Measurements from ENCODE around the gene MACC1. TPM values are rescaled to one million over a fixed set of nuclear protein-coding genes. Genes with fewer than 3 reads are reported as not detected.

Gene MACC1
- total and polyA plus RNA-seq, 9 of the 15 experiments (the other 6 are each of a cell fraction or from before 2014, with no cell fraction given), result 5.9 to 30.2 (median 10.4) TPM

DNA sequence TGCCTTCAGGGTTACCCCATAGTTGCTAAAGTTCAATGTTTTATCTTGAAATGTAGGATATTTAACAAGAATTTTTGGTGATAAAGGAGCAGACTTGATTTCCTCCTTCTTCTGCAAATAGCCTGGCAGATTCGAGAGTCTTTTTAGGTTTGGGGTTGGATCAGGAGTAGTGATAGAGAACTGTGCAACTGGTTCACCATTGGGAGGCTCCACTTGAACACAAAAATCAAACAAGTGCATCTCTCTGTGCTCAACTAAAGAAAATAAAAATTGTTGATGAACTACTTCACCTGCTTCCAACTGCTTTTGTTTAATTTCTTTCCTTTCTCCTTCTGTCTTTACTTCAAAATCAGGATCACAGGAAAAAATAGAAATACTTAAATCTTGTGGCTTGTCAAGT is 58.5 kb downstream of the MACC1 start (continued):
- TF ChIP-seq, protein P1, sequence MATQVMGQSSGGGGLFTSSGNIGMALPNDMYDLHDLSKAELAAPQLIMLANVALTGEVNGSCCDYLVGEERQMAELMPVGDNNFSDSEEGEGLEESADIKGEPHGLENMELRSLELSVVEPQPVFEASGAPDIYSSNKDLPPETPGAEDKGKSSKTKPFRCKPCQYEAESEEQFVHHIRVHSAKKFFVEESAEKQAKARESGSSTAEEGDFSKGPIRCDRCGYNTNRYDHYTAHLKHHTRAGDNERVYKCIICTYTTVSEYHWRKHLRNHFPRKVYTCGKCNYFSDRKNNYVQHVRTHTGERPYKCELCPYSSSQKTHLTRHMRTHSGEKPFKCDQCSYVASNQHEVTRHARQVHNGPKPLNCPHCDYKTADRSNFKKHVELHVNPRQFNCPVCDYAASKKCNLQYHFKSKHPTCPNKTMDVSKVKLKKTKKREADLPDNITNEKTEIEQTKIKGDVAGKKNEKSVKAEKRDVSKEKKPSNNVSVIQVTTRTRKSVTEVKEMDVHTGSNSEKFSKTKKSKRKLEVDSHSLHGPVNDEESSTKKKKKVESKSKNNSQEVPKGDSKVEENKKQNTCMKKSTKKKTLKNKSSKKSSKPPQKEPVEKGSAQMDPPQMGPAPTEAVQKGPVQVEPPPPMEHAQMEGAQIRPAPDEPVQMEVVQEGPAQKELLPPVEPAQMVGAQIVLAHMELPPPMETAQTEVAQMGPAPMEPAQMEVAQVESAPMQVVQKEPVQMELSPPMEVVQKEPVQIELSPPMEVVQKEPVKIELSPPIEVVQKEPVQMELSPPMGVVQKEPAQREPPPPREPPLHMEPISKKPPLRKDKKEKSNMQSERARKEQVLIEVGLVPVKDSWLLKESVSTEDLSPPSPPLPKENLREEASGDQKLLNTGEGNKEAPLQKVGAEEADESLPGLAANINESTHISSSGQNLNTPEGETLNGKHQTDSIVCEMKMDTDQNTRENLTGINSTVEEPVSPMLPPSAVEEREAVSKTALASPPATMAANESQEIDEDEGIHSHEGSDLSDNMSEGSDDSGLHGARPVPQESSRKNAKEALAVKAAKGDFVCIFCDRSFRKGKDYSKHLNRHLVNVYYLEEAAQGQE (IDR thresholded peaks at IDR 0.05; ENCODE audit: borderline replicate concordance), result peak; percentile 59; the same call in 1 of the 2 replicates
- TF ChIP-seq, protein P1 (CRISPR knock-in tag; IDR thresholded peaks at IDR 0.05; ENCODE audit: low read depth), result no peak
- no peak for TF ChIP-seq CBX3 (IDR thresholded peaks at IDR 0.05; ENCODE audit: borderline replicate concordance in 1 of 2, low read length in 2 of 2)
- no peak for TF ChIP-seq TBP (optimal IDR thresholded peaks at IDR 0.05; ENCODE audit: low read depth, low read length)
- TF ChIP-seq, protein P2, sequence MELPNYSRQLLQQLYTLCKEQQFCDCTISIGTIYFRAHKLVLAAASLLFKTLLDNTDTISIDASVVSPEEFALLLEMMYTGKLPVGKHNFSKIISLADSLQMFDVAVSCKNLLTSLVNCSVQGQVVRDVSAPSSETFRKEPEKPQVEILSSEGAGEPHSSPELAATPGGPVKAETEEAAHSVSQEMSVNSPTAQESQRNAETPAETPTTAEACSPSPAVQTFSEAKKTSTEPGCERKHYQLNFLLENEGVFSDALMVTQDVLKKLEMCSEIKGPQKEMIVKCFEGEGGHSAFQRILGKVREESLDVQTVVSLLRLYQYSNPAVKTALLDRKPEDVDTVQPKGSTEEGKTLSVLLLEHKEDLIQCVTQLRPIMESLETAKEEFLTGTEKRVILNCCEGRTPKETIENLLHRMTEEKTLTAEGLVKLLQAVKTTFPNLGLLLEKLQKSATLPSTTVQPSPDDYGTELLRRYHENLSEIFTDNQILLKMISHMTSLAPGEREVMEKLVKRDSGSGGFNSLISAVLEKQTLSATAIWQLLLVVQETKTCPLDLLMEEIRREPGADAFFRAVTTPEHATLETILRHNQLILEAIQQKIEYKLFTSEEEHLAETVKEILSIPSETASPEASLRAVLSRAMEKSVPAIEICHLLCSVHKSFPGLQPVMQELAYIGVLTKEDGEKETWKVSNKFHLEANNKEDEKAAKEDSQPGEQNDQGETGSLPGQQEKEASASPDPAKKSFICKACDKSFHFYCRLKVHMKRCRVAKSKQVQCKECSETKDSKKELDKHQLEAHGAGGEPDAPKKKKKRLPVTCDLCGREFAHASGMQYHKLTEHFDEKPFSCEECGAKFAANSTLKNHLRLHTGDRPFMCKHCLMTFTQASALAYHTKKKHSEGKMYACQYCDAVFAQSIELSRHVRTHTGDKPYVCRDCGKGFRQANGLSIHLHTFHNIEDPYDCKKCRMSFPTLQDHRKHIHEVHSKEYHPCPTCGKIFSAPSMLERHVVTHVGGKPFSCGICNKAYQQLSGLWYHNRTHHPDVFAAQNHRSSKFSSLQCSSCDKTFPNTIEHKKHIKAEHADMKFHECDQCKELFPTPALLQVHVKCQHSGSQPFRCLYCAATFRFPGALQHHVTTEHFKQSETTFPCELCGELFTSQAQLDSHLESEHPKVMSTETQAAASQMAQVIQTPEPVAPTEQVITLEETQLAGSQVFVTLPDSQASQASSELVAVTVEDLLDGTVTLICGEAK (IDR thresholded peaks at IDR 0.05), result no peak
- TF ChIP-seq, protein P2 (CRISPR knock-in tag; IDR thresholded peaks at IDR 0.05), result no peak
- no peak for TF ChIP-seq CCAR2 (IDR thresholded peaks at IDR 0.05; ENCODE audit: low read depth, low read length)
- TF ChIP-seq PHF8 (IDR thresholded peaks at IDR 0.05; ENCODE audit: borderline replicate concordance, low read length), result no peak
- TF ChIP-seq HSF4 (CRISPR knock-in tag; IDR thresholded peaks at IDR 0.05; ENCODE audit: borderline replicate concordance), result no peak
- no peak for TF ChIP-seq ZNF561 (CRISPR knock-in tag; conservative IDR thresholded peaks at IDR 0.05)
